Measurements from ENCODE around the gene UBN1. TPM values are rescaled to one million over a fixed set of nuclear protein-coding genes. Genes with fewer than 3 reads are reported as not detected.

The UBN1 gene
- total RNA-seq, 1 experiment from 2014 or later: 19.7 TPM

- peak; percentile 35 for DNase-seq (ENCODE audit: low read depth)
Observed at GRCh38 chr16:4859190-4859899, 12.1 kb downstream of the UBN1 start.

- peak; percentile 32 for DNase-seq (ENCODE audit: low read depth)
Observed at GRCh38 chr16:4859900-4860255, 12.6 kb downstream of the UBN1 start.

- DNase-seq (ENCODE audit: low read depth): no peak
Observed at GRCh38 chr16:4860727-4861342, 13.6 kb downstream of the UBN1 start.

GRCh38 chr16:4862639-4863038, 15.4 kb downstream of the UBN1 start:
- no peak for DNase-seq (ENCODE audit: low read depth)

- DNase-seq (ENCODE audit: low read depth): no peak
Observed at GRCh38 chr16:4864728-4865127, 17.4 kb downstream of the UBN1 start.

- DNase-seq (ENCODE audit: low read depth): no peak
Observed at GRCh38 chr16:4865231-4865860, 18.1 kb downstream of the UBN1 start.

GRCh38 chr16:4866586-4866985, 19.3 kb downstream of the UBN1 start:
- DNase-seq (ENCODE audit: low read depth): no peak

GRCh38 chr16:4868026-4868425, 20.7 kb downstream of the UBN1 start:
- no peak for DNase-seq (ENCODE audit: low read depth)

- DNase-seq (ENCODE audit: low read depth): no peak
Observed at GRCh38 chr16:4868535-4868934, 21.3 kb downstream of the UBN1 start.

- DNase-seq (ENCODE audit: low read depth): no peak
Observed at GRCh38 chr16:4869147-4869805, 22.0 kb downstream of the UBN1 start.

- no peak for DNase-seq (ENCODE audit: low read depth)
Observed at GRCh38 chr16:4870138-4870671, 22.9 kb downstream of the UBN1 start.

- no peak for DNase-seq (ENCODE audit: low read depth)
Observed at GRCh38 chr16:4871071-4871470, 23.8 kb downstream of the UBN1 start.

GRCh38 chr16:4873091-4873490, 25.8 kb downstream of the UBN1 start:
- no peak for DNase-seq (ENCODE audit: low read depth)

GRCh38 chr16:4874666-4875065, 27.4 kb downstream of the UBN1 start:
- DNase-seq (ENCODE audit: low read depth): no peak

- no peak for DNase-seq (ENCODE audit: low read depth)
Observed at GRCh38 chr16:4876646-4877379, 29.5 kb downstream of the UBN1 start.

- no peak for DNase-seq (ENCODE audit: low read depth)
Observed at GRCh38 chr16:4877380-4877685, 30.1 kb downstream of the UBN1 start.

- no peak for DNase-seq (ENCODE audit: low read depth)
Observed at GRCh38 chr16:4879049-4879448, 31.8 kb downstream of the UBN1 start.

- no peak for DNase-seq (ENCODE audit: low read depth)
Observed at GRCh38 chr16:4880006-4880580, 32.8 kb downstream of the UBN1 start.

- peak; percentile 59 for DNase-seq (ENCODE audit: low read depth)
Observed at GRCh38 chr16:4882000-4882632, 34.8 kb downstream of the UBN1 start.

- DNase-seq (ENCODE audit: low read depth): peak; percentile 80
Observed at GRCh38 chr16:4882633-4883285, 35.5 kb downstream of the UBN1 start.

- DNase-seq (ENCODE audit: low read depth): no peak
Observed at GRCh38 chr16:4883501-4883900, 36.2 kb downstream of the UBN1 start.

Data from RPMI7951 (cell line).